ENCODE results near the gene RABGAP1L.

The RABGAP1L gene

DNA sequence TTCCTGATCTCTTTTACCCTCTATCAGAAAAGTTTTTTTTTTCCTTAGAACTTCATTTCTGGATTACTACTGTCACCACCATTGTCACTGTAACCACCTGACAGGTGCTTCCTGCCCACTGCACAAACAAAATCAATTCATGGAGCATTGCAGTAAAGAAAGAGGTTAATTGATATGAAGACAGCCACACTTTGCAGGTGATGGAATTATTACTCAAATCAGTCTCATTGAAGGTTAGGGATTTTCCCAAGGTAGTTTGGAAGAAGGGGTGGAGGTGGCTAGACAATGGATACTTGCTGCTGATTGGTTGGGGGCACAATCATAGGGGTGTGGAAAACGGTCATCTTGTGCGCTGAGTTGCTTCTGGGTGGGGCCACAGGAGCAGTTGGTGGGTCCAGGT is 609.6 kb downstream of the RABGAP1L start:
- no peak for TF ChIP-seq Cebpa-rat (IDR thresholded peaks at IDR 0.05)
- Histone ChIP-seq H3K36me3 (no peaks in the 10 kb centered on the region), H4K20me1 (no peaks in the 10 kb centered on the region), H3K9ac (peak overlapping the region; percentile 51; the same call in 1 of the 2 replicates), H3K4me3 (no peak overlapping the region), H3K27ac (peak overlapping the region; percentile 49), H3K4me2 (peak overlapping the region; percentile 57), H3K27me3 (no peaks in the 10 kb centered on the region), H3K4me1 (peaks cover 54% of the 10 kb centered on the region), H3K9me3 (0 out of 2 replicates have a peak, but pooled peaks cover 4% of the 10 kb centered on the region)

- peak overlapping the region; percentile 57; the same call in 1 of the 2 replicates for H3K4me2 ChIP-seq
- H3K36me3 ChIP-seq: no peaks in the 10 kb centered on the region
- no peak overlapping the region for H3K4me3 ChIP-seq
- no peaks in the 10 kb centered on the region for H3K27me3 ChIP-seq
- H3K4me1 ChIP-seq: peaks cover 61% of the 10 kb centered on the region
- peak overlapping the region; percentile 39 for H3K27ac ChIP-seq
- TF ChIP-seq Cebpa-rat (IDR thresholded peaks at IDR 0.05): no peak
- H3K9ac ChIP-seq: no peak overlapping the region
- no peaks in the 10 kb centered on the region for H4K20me1 ChIP-seq
- H3K9me3 ChIP-seq: 0 out of 2 replicates have a peak, but pooled peaks cover 4% of the 10 kb centered on the region
These were observed 610.7 kb downstream of the RABGAP1L start for GRCh38 chr1:174769961-174770549.

GRCh38 chr1:174775621-174776020 is 616.3 kb downstream of the RABGAP1L start:
- H3K27ac ChIP-seq: peak overlapping the region; percentile 84
- no peak overlapping the region for H3K9ac ChIP-seq
- H3K27me3 ChIP-seq: no peaks in the 10 kb centered on the region
- no peak overlapping the region for H3K4me3 ChIP-seq
- peak overlapping the region; percentile 65; the same call in 1 of the 2 replicates for H3K4me2 ChIP-seq
- H3K36me3 ChIP-seq: no peaks in the 10 kb centered on the region
- H3K4me1 ChIP-seq: peaks cover 64% of the 10 kb centered on the region
- H4K20me1 ChIP-seq: no peaks in the 10 kb centered on the region
- no peak for TF ChIP-seq Cebpa-rat (IDR thresholded peaks at IDR 0.05)
- peaks cover 6% of the 10 kb centered on the region; the same call in 1 of the 2 replicates for H3K9me3 ChIP-seq

DNA sequence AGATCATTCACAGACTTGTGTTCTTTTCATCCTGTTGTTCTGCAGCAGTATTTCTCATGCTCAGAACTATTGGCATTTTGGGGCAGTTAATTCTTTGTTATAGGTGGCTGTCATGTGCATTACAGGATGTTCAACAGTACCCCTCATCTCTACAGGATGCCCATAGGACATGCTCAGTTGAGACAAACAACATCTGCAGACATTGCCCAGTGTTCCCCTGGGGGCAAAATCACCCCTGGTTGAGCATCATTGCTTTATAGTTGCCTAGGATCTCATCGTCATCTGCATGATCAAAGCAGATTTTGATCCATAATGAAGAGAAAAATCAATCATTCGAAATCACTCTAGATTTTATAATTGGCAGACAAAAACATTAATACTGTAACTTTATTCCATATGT is 617.9 kb downstream of the RABGAP1L start:
- Histone ChIP-seq H3K4me1 (peaks cover 56% of the 10 kb centered on the region), H3K27me3 (no peaks in the 10 kb centered on the region), H3K9me3 (peaks cover 11% of the 10 kb centered on the region), H3K9ac (peak overlapping the region; percentile 58; the same call in 1 of the 2 replicates), H3K4me3 (no peak overlapping the region), H4K20me1 (no peaks in the 10 kb centered on the region), H3K4me2 (peak overlapping the region; percentile 65), H3K27ac (peak overlapping the region; percentile 84), H3K36me3 (no peaks in the 10 kb centered on the region)
- TF ChIP-seq Cebpa-rat (IDR thresholded peaks at IDR 0.05): peak; percentile 98

DNA sequence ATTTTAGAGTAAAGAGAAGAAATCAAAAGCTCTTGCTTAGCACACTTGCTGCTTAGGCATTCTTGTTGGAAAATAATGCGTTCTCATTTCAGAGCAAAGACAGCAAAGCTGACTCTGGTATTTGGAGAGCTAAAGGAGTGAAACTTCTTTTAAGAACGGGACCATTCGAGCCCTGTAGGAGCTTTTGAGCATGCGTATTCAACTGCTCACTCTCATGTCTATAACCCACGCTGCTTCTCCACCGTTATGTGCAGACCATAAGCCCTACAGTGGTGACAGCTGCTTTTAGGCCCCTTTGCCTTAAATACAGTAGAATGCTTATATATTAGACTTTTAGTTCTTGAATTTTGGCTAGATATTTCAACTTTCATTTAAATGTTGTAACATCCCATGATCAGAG is 626.2 kb downstream of the RABGAP1L start:
- Histone ChIP-seq H3K36me3 (peaks cover 6% of the 10 kb centered on the region; the same call in 1 of the 2 replicates), H3K9me3 (peaks cover 25% of the 10 kb centered on the region), H3K4me3 (no peak overlapping the region), H3K27me3 (no peaks in the 10 kb centered on the region), H3K27ac (no peak overlapping the region), H3K9ac (no peak overlapping the region), H3K4me2 (no peak overlapping the region), H4K20me1 (no peaks in the 10 kb centered on the region), H3K4me1 (peaks cover 57% of the 10 kb centered on the region)
- no peak for TF ChIP-seq Cebpa-rat (IDR thresholded peaks at IDR 0.05)

DNA sequence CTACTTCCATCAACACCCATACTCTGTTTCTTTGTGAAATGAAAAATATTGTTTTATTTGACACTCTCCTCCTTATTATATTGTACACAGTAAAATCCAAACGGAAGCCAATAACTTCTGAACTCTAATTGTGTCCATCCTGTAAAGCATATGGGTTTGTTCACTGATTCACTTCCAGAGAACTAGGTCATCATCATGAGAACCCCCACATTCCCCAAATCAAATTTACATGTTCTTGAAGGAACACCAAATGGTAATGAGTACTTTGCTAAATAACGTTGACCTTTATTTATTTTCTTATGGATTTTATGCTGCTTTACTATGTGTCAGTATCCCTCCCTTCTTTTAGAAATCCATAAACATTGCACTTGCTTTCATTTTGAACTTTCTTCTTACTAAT is 627.0 kb downstream of the RABGAP1L start:
- peaks cover 6% of the 10 kb centered on the region; the same call in 1 of the 2 replicates for H3K36me3 ChIP-seq
- H3K27me3 ChIP-seq: no peaks in the 10 kb centered on the region
- no peak overlapping the region for H3K4me2 ChIP-seq
- H3K4me1 ChIP-seq: peaks cover 66% of the 10 kb centered on the region
- no peak overlapping the region for H3K9ac ChIP-seq
- H4K20me1 ChIP-seq: no peaks in the 10 kb centered on the region
- peaks cover 25% of the 10 kb centered on the region for H3K9me3 ChIP-seq
- no peak overlapping the region for H3K4me3 ChIP-seq
- no peak for TF ChIP-seq Cebpa-rat (IDR thresholded peaks at IDR 0.05)
- H3K27ac ChIP-seq: no peak overlapping the region

- Histone ChIP-seq H3K9ac (no peak overlapping the region), H3K27me3 (no peaks in the 10 kb centered on the region), H3K36me3 (peaks cover 6% of the 10 kb centered on the region; the same call in 1 of the 2 replicates), H3K4me3 (no peak overlapping the region), H3K4me2 (no peak overlapping the region), H3K9me3 (peaks cover 21% of the 10 kb centered on the region), H3K27ac (no peak overlapping the region), H3K4me1 (peaks cover 70% of the 10 kb centered on the region), H4K20me1 (no peaks in the 10 kb centered on the region)
- TF ChIP-seq Cebpa-rat (IDR thresholded peaks at IDR 0.05): no peak
These were observed 627.4 kb downstream of the RABGAP1L start for GRCh38 chr1:174786760-174787159.

GRCh38 chr1:174788981-174789380 is 629.7 kb downstream of the RABGAP1L start:
- H3K9ac ChIP-seq: no peak overlapping the region
- no peak for TF ChIP-seq Cebpa-rat (IDR thresholded peaks at IDR 0.05)

GRCh38 chr1:174789399-174789798 is 630.1 kb downstream of the RABGAP1L start:
- H4K20me1 ChIP-seq: no peaks in the 10 kb centered on the region
- no peak for TF ChIP-seq Cebpa-rat (IDR thresholded peaks at IDR 0.05)
- no peaks in the 10 kb centered on the region for H3K36me3 ChIP-seq
- H3K9ac ChIP-seq: peak overlapping the region; percentile 21; the same call in 1 of the 2 replicates
- H3K4me2 ChIP-seq: peak overlapping the region; percentile 79
- peak overlapping the region; percentile 59 for H3K27ac ChIP-seq
- H3K4me1 ChIP-seq: peaks cover 77% of the 10 kb centered on the region
- H3K27me3 ChIP-seq: no peaks in the 10 kb centered on the region
- H3K4me3 ChIP-seq: peak overlapping the region; percentile 15; the same call in 1 of the 2 replicates
- H3K9me3 ChIP-seq: no peaks in the 10 kb centered on the region

More at GRCh38 chr1:174788981-174789380, 629.7 kb downstream of the RABGAP1L start:
- peak overlapping the region; percentile 79 for H3K4me2 ChIP-seq
- H3K27me3 ChIP-seq: no peaks in the 10 kb centered on the region
- peak overlapping the region; percentile 15; the same call in 1 of the 2 replicates for H3K4me3 ChIP-seq
- H3K9me3 ChIP-seq: peaks cover 2% of the 10 kb centered on the region
- peak overlapping the region; percentile 59 for H3K27ac ChIP-seq
- H4K20me1 ChIP-seq: no peaks in the 10 kb centered on the region
- peaks cover 81% of the 10 kb centered on the region for H3K4me1 ChIP-seq
- H3K36me3 ChIP-seq: no peaks in the 10 kb centered on the region

GRCh38 chr1:174791863-174792262 is 632.5 kb downstream of the RABGAP1L start:
- Histone ChIP-seq H3K36me3 (no peaks in the 10 kb centered on the region), H3K4me3 (no peak overlapping the region), H3K4me2 (peak overlapping the region; percentile 79), H3K27me3 (no peaks in the 10 kb centered on the region), H4K20me1 (no peaks in the 10 kb centered on the region), H3K9me3 (no peaks in the 10 kb centered on the region), H3K27ac (peak overlapping the region; percentile 60), H3K9ac (peak overlapping the region; percentile 42; the same call in 1 of the 2 replicates), H3K4me1 (peaks cover 61% of the 10 kb centered on the region)
- TF ChIP-seq Cebpa-rat (IDR thresholded peaks at IDR 0.05): no peak
